CD4-positive, alpha-beta T cell (primary cell): ENCODE measurements around the gene TBC1D17. TPM values are rescaled to one million over a fixed set of nuclear protein-coding genes. Genes with fewer than 3 reads are reported as not detected.

ENCODE experiments used
- ATAC-seq: fragments of 200-7000 bp; cut with Tn5 transposase; one replicate; pipeline ENCODE4 v1.10.0; 2022; ENCODE audit warnings: mild to moderate bottlenecking; ENCODE audit not compliant: poor library complexity
- CTCF ChIA-PET: fragments of 350-600 bp; sonication (Branson Sonifier 250); formaldehyde crosslinking; loops from one replicate; lab custom pipeline; 2021; ENCODE audit warnings: antibody characterized with exemption, inconsistent platforms; lab: Charles Lee
- POLR2A ChIA-PET: fragments of 350-600 bp; sonication (Branson Sonifier 250); formaldehyde crosslinking; loops from one replicate; lab custom pipeline; 2021; ENCODE audit warnings: antibody characterized with exemption, inconsistent platforms; lab: Charles Lee
- DNase-seq, 14 experiments: peaks; one replicate each; pipeline ENCODE4 v3.0.0-alpha.2; 2013 to 2020; ENCODE audit warnings: mixed read lengths in 2 of 14
- H3K27ac ChIP-seq, 2 donors: one replicate each; pipeline versions ENCODE4 v1.5.1 to v1.7.0; 2013; ENCODE audit warnings: low read length in 2 of 2, low read depth in 1 of 2, mild to moderate bottlenecking in 1 of 2
- H3K27me3 ChIP-seq, 2 experiments: 1 replicate in 1 of 2; 2 replicates in 1 of 2; pipeline versions ENCODE4 v1.6.1 to v1.7.0; 2013; ENCODE audit warnings: low read length in 2 of 2, control low read depth in 1 of 2, mild to moderate bottlenecking in 1 of 2, moderate library complexity in 1 of 2; ENCODE audit not compliant: insufficient read depth in 2 of 2, control insufficient read depth in 1 of 2
- H3K36me3 ChIP-seq: one replicate; pipeline ENCODE4 v1.6.1; 2013; ENCODE audit warnings: low read length, control low read depth; ENCODE audit not compliant: insufficient read depth
- H3K4me1 ChIP-seq: one replicate; pipeline ENCODE4 v1.6.1; 2013; ENCODE audit warnings: low read length, control low read depth; ENCODE audit not compliant: insufficient read depth
- H3K4me3 ChIP-seq: one replicate; pipeline ENCODE4 v1.5.1; 2013; ENCODE audit warnings: mild to moderate bottlenecking, low read length, moderate library complexity
- H3K9me3 ChIP-seq, 2 experiments: 1 replicate in 1 of 2; 2 replicates in 1 of 2; pipeline versions ENCODE4 v1.6.1 to v1.7.0; 2013; ENCODE audit warnings: low read length in 2 of 2, mild to moderate bottlenecking in 2 of 2, control low read depth in 1 of 2, moderate library complexity in 1 of 2; ENCODE audit not compliant: control insufficient read depth in 1 of 2, insufficient read depth in 1 of 2
- H3K27ac Mint-ChIP-seq: one replicate; pipeline ENCODE4 v1.8.0; 2020; ENCODE audit warnings: mixed read lengths
- H3K27me3 Mint-ChIP-seq: one replicate; pipeline ENCODE4 v1.8.0; 2021; ENCODE audit warnings: mixed read lengths
- H3K36me3 Mint-ChIP-seq: one replicate; pipeline ENCODE4 v1.8.0; 2021; ENCODE audit warnings: low read depth, mixed read lengths
- H3K4me1 Mint-ChIP-seq: one replicate; pipeline ENCODE4 v1.8.0; 2021; ENCODE audit warnings: low read depth, mixed read lengths
- H3K4me3 Mint-ChIP-seq: one replicate; pipeline ENCODE4 v1.8.0; 2020; ENCODE audit warnings: mild to moderate bottlenecking, mixed read lengths
- H3K9me3 Mint-ChIP-seq: one replicate; pipeline ENCODE4 v1.8.0; 2020; ENCODE audit warnings: mixed read lengths
- intact Hi-C, 2 experiments: fragments of 100-400 bp; cut with DNase I in 1 of 2; cut with micrococcal nuclease in 1 of 2; formaldehyde crosslinking; loops; one replicate each; pipeline versions ENCODE4 v1.15.1 to v1.9.0; 2023 to 2025; cut with DNase I, micrococcal nuclease
- total RNA-seq, 174 experiments: library from RNA in 2 of 174; stranded (reverse) in 2 of 174; gene quantifications; one replicate each; pipeline ENCODE4 v1.2.3 and lab custom pipeline; 2021 to 2026
- TF ChIP-seq, protein P1 (sequence below): fragments of 200-600 bp; IDR thresholded peaks from one replicate; pipeline ENCODE4 v1.8.0; 2022; ENCODE audit warnings: antibody characterized with exemption, mild to moderate bottlenecking

Gene TBC1D17
- total RNA-seq, 2 experiments from 2014 or later: 35.5 to 35.8 TPM

GRCh38 chr19:49869009-49869483 is 8.5 kb upstream of the TBC1D17 start:
- no peaks in the 10 kb centered on the region for H3K27me3 ChIP-seq
- H3K36me3 ChIP-seq: peaks cover 16% of the 10 kb centered on the region
- intact Hi-C loops: loop anchor here in 1 of 2 experiments (2.0 kb wide), 2 partner anchors 18 to 52 kb away; partner anchors contain the start of gene PTOV1
- Mint-ChIP-seq H3K4me1 (peaks cover 35% of the 10 kb centered on the region), H3K4me3 (peak overlapping the region; percentile 95), H3K36me3 (peaks cover 30% of the 10 kb centered on the region), H3K27ac (no peak overlapping the region), H3K27me3 (no peaks in the 10 kb centered on the region), H3K9me3 (no peaks in the 10 kb centered on the region)
- ChIA-PET CTCF (interaction anchor here (1.0 kb wide), 2 partner anchors 19 to 152 kb away, joined by 4 read pairs; partner anchors contain the start of gene PTOV1), POLR2A (interaction anchor here (0.6 to 5.2 kb wide), 17 partner anchors 8 to 875 kb away, joined by 3 to 75 read pairs (median 5); partner anchors contain the start of genes AKT1S1, AP2A1, ATF5 and FUZ)
- H3K9me3 ChIP-seq: peaks cover 0 to 7% of the 10 kb centered on the region in 2 experiments
- ATAC-seq (peak; percentile 5), DNase-seq (no peak)
- peaks cover 67% of the 10 kb centered on the region for H3K4me1 ChIP-seq
- H3K4me3 ChIP-seq: peak overlapping the region; percentile 61
- peak overlapping the region; percentile 68 to 76 for H3K27ac ChIP-seq
- TF ChIP-seq, protein P1, sequence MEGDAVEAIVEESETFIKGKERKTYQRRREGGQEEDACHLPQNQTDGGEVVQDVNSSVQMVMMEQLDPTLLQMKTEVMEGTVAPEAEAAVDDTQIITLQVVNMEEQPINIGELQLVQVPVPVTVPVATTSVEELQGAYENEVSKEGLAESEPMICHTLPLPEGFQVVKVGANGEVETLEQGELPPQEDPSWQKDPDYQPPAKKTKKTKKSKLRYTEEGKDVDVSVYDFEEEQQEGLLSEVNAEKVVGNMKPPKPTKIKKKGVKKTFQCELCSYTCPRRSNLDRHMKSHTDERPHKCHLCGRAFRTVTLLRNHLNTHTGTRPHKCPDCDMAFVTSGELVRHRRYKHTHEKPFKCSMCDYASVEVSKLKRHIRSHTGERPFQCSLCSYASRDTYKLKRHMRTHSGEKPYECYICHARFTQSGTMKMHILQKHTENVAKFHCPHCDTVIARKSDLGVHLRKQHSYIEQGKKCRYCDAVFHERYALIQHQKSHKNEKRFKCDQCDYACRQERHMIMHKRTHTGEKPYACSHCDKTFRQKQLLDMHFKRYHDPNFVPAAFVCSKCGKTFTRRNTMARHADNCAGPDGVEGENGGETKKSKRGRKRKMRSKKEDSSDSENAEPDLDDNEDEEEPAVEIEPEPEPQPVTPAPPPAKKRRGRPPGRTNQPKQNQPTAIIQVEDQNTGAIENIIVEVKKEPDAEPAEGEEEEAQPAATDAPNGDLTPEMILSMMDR: no peak

DNA sequence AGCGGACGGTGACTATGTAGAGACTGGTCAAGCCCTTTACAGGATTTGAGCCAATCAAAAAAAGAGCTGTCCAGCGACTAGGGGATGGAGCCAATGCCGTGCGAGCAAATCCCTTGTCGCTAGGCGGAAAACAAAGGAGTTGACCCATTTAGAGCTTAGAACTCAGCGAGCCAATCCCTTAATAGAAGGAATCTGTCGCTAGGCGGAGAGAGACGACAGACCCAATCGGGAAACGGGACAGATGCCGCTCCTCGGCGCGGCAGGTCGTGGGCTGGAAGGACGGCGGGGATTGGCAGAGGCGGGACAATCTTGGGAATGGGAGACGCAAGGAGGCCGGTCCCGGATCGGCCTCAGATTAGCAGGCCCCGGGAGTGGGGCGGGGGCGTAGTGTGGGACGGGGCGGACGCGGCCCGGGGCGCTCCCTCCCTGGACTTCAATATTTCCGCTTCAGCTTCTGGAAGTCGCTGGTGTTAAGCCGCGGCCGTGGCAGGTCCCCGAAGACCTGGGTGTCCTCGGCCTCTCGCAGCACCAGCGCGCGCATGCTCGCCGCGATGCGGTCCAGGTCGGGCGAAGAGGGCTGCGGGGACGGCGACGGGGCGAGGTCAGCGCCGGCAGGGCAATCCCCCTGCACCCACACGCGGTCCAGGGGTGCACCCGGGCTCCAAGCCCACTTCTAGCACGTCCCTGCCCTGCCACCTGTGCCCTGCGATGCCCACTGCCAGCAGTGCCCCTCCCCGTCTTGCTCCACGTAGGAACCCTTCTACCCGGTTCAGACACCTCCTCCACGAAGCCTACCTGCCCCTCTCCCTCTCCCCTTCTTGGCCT is 7.8 kb upstream of the TBC1D17 start:
- TF ChIP-seq, protein P1: no peak
- DNase-seq: peak; percentile 78 to 98 (median 86)
- Mint-ChIP-seq H3K27ac (no peak overlapping the region), H3K9me3 (no peaks in the 10 kb centered on the region), H3K36me3 (peaks cover 24% of the 10 kb centered on the region), H3K4me3 (peak overlapping the region; percentile 78), H3K4me1 (peaks cover 35% of the 10 kb centered on the region), H3K27me3 (no peaks in the 10 kb centered on the region)
- ChIA-PET POLR2A (interaction anchor here (0.6 to 5.2 kb wide), 19 partner anchors 7 to 876 kb away, joined by 3 to 75 read pairs (median 4); partner anchors contain the start of genes AKT1S1, AP2A1, ATF5 and FUZ), CTCF (interaction anchor here (1.0 kb wide), 2 partner anchors 19 to 152 kb away, joined by 4 read pairs; partner anchors contain the start of gene PTOV1)
- peak; percentile 77 for ATAC-seq
- peaks cover 9% of the 10 kb centered on the region for H3K36me3 ChIP-seq
- H3K9me3 ChIP-seq: peaks cover 0 to 7% of the 10 kb centered on the region in 2 experiments
- peaks cover 67% of the 10 kb centered on the region for H3K4me1 ChIP-seq
- H3K27ac ChIP-seq: peak overlapping the region; percentile 68 to 76
- no peaks in the 10 kb centered on the region for H3K27me3 ChIP-seq
- intact Hi-C loops: loop anchor here (2.0 to 10.0 kb wide), 3 partner anchors 19 to 1235 kb away; partner anchors contain the start of genes DBP (in 1 of the 2) and PTOV1 (in 1 of the 2)
- peak overlapping the region; percentile 61 for H3K4me3 ChIP-seq

GRCh38 chr19:49870309-49870901 is 7.1 kb upstream of the TBC1D17 start:
- peak overlapping the region; percentile 68 to 76 for H3K27ac ChIP-seq
- peaks cover 0 to 7% of the 10 kb centered on the region in 2 experiments for H3K9me3 ChIP-seq
- peaks cover 64% of the 10 kb centered on the region for H3K4me1 ChIP-seq
- H3K36me3 ChIP-seq: peaks cover 4% of the 10 kb centered on the region
- CTCF ChIA-PET: no interaction called here
- H3K27ac Mint-ChIP-seq: no peak overlapping the region
- no peaks in the 10 kb centered on the region for H3K27me3 Mint-ChIP-seq
- TF ChIP-seq, protein P1: no peak
- POLR2A ChIA-PET: interaction anchor here (0.9 to 4.4 kb wide), 3 partner anchors 15 to 57 kb away, joined by 3 to 75 read pairs (median 14); partner anchors contain the start of genes FUZ and PTOV1
- no peak for DNase-seq
- intact Hi-C loops: loop anchor here in 1 of 2 experiments (10.0 kb wide), 1 partner anchor 1236 kb away; the partner anchor contains the start of gene DBP
- no peaks in the 10 kb centered on the region for H3K9me3 Mint-ChIP-seq
- no peaks in the 10 kb centered on the region for H3K27me3 ChIP-seq
- H3K4me3 Mint-ChIP-seq: peak overlapping the region; percentile 78
- H3K36me3 Mint-ChIP-seq: peaks cover 17% of the 10 kb centered on the region
- H3K4me1 Mint-ChIP-seq: peaks cover 36% of the 10 kb centered on the region
- no peak for ATAC-seq
- peak overlapping the region; percentile 61 for H3K4me3 ChIP-seq
